Measurements from ENCODE around the gene ZNF827.

DNA sequence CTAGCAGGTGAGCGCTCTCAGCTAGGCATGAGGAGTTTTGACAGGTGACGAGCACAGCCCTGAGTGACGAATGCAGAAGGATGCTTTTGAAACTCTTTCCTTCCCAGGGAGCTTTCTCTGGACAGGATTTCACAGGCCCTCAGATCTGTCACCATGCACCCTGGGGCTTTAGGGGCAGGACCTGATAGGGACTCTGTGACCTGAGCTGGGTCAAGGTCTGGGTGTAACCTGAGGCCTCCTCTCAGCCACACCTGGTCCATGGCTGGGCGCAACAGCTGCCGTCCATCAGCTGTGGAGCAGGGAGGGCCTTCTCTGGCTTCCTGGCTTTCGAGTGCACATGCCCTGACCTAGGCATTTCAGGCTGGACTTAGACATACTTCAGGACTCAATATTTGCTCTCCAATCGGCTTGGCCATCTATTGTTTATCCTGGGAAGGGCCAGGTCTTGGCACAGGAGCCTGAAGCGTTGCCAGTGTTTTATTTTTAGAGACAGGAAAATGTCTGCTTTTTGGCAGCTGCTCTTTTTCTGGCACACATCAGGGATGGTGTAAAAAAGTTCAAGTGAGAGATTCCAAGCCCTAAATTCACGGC lies 202.3 kb downstream of the ZNF827 start:
- TF ChIP-seq, protein P1, sequence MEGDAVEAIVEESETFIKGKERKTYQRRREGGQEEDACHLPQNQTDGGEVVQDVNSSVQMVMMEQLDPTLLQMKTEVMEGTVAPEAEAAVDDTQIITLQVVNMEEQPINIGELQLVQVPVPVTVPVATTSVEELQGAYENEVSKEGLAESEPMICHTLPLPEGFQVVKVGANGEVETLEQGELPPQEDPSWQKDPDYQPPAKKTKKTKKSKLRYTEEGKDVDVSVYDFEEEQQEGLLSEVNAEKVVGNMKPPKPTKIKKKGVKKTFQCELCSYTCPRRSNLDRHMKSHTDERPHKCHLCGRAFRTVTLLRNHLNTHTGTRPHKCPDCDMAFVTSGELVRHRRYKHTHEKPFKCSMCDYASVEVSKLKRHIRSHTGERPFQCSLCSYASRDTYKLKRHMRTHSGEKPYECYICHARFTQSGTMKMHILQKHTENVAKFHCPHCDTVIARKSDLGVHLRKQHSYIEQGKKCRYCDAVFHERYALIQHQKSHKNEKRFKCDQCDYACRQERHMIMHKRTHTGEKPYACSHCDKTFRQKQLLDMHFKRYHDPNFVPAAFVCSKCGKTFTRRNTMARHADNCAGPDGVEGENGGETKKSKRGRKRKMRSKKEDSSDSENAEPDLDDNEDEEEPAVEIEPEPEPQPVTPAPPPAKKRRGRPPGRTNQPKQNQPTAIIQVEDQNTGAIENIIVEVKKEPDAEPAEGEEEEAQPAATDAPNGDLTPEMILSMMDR (IDR thresholded peaks at IDR 0.05) = no peak
- no peak for TF ChIP-seq POLR2A (IDR thresholded peaks at IDR 0.05)
- peak; percentile 68 to 93 (median 86) for TF ChIP-seq POLR2AphosphoS5 (IDR thresholded peaks at IDR 0.05)
